GM04503 (cell line): ENCODE data around the gene EFR3B.
"Not testable (repeated sequence)": the region's sequence is repeated elsewhere in the genome, so short reads cannot be mapped to it uniquely, and the experiment has no call there.

Experiments
- DNase-seq: peaks from one replicate; pipeline ENCODE4 v3.0.0-alpha.2; 2012; ENCODE audit warnings: low read depth

The EFR3B gene

GRCh38 chr2:25105336-25106085, 63.6 kb downstream of the EFR3B start:
- DNase-seq, result peak; percentile 44

GRCh38 chr2:25109822-25110221, 67.9 kb downstream of the EFR3B start:
- DNase-seq, result no peak

- no peak for DNase-seq
Measured at GRCh38 chr2:25112113-25112512, 70.2 kb downstream of the EFR3B start.

DNA sequence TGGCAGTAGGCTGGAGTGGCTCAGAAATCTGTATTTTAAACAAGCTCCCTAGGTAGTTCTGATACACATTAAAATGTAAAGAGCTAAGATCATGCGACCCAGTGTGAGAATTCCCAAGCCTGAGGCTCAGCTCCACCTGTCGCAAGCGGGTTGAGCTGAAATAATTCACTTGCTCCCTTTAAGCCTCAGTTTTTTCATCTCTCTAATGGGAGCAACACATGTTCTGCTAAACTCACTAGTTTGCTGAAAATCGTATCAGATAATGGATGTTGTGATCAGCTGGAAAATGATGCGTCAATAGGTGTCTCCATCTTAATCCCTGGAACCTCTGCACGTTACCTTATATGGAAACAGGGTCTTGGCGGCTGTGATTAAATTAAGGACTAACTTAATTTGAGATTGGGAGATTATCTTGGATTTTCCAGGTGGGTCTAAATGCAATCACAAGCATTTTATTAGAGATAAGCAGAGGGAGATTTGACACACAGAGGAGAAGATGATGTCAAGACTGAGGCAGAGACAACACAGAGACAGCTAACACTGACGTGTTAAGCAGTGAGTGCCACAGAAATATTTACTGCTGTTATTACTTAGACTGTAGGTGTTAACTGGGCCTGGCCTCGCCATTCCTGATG, 73.5 kb downstream of the EFR3B start:
- no peak for DNase-seq

- DNase-seq, result no peak
Measured at GRCh38 chr2:25115902-25116301, 74.0 kb downstream of the EFR3B start.

GRCh38 chr2:25116956-25117355, 75.1 kb downstream of the EFR3B start:
- DNase-seq, result no peak

GRCh38 chr2:25119263-25119662, 77.4 kb downstream of the EFR3B start:
- no peak for DNase-seq

DNA sequence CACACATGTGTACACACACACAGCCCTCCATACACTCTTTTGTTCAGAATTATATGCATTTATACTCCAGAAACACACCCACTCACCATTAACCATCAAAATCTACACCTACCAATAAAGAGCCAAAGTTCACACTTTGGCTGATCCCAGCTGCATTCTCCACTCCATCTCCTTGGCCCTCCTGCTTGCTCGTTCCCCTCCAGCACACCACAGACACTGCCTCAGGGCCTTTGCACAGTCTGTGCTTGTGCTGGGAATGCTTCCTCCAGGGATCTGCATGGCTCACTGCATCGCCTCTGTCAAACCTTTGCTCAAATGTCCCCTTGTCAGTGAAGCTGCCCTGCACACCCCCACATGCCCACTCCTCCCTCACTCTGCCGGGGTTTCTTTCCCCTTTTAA, 80.5 kb downstream of the EFR3B start:
- no peak for DNase-seq

DNA sequence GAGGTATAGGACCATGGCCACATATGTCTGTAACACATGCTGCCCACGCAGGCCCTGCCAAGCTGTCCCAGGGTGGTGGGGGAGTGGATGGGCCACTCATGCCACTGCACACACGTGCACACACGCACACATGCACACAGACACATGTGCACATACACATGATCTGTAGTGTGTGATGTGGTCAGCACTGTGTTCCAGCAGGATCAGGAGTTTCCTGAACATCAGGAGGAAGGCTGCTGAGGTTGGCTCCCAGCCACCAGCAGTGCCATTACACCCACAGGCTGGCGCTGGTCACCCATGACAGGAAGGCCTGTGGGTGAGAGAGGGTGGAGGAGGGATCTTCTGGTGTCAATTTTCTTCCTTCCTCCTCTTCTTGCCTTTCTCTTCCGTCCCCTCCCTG, 81.8 kb downstream of the EFR3B start:
- DNase-seq, result no peak

- DNase-seq, result no peak
Measured at GRCh38 chr2:25125189-25125588, 83.3 kb downstream of the EFR3B start.

DNA sequence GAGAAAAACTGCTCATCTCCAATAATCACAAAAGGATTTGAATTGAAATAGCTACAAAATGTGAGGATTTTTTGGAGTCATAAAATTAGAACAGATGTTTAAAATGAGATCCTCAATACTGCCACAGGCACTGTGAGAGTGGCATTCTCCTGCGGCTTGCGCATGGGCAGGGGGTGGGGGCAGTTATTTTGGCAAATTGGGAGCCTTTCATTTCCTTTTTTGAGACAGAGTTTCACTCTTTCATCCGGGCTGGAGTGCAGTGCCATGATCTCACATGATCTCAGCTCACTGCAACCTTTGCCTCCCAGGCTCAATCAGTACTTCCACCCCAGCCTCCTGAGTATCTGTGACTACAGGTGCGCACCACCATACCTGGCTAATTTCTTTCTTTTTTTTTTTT, 84.1 kb downstream of the EFR3B start:
- DNase-seq, result no peak

GRCh38 chr2:25127071-25127470, 85.2 kb downstream of the EFR3B start:
- not testable (repeated sequence) for DNase-seq

DNA sequence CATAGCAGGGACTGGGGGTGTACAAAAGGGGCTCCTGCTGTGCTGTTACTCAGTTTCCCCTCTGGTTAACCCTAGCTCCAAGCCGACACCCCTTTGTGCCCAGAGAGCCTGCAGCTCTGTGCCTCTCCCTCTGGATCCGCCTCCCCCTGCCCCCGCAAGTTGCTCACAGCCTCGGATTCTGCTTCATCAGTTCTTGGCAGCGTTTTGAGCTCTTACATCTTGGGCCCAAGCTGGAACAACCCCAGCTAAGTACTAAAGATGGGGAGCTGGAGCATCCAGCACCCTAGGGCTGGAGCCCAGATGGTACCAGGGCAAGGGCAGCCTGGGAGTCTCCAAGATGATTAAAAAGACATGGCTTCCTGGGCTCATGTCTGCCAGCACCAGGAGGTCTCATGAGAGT, 85.8 kb downstream of the EFR3B start:
- no peak for DNase-seq

GRCh38 chr2:25129901-25130520, 88.1 kb downstream of the EFR3B start:
- no peak for DNase-seq

GRCh38 chr2:25131253-25131566, 89.3 kb downstream of the EFR3B start:
- DNase-seq, result no peak

GRCh38 chr2:25131567-25132298, 89.9 kb downstream of the EFR3B start:
- DNase-seq, result no peak

DNA sequence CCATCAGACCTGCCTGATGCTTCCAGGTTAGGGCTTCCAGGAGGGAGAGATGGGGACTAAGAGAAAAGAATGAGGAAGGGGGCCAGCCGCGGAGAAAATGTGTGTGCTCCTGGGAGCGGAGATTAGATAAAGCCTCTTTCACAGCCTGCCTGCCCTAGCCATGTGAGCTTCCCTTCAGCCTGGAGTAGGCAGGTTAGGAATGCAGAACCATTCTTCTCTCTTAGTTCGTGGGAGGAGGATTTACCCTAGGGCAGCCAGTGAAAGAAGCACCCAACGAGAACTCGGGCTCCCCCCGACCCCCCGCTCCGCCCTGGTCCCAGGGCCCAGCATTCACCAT, 90.4 kb downstream of the EFR3B start:
- no peak for DNase-seq

DNA sequence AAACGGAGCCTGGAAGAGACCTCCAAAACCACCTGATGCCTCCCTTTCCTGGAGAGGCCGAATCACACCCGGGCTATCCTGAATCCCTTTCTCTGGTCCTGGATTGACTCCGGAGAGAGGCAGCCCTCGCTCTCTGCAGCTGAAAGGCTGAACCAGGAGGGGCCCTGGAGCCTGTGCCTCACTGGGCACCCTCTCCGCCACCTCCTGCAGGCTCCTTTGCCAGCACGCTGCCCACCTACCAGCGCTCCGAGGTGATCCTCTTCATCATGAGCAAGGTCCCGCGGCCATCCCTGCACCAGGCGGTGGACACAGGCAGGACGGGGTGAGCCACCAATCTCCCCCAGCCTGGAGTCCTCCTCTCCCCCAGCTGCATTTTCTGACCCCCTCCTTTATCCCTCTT, 90.8 kb downstream of the EFR3B start:
- DNase-seq, result no peak

GRCh38 chr2:25140535-25140934, 98.7 kb downstream of the EFR3B start:
- not testable (repeated sequence) for DNase-seq

DNA sequence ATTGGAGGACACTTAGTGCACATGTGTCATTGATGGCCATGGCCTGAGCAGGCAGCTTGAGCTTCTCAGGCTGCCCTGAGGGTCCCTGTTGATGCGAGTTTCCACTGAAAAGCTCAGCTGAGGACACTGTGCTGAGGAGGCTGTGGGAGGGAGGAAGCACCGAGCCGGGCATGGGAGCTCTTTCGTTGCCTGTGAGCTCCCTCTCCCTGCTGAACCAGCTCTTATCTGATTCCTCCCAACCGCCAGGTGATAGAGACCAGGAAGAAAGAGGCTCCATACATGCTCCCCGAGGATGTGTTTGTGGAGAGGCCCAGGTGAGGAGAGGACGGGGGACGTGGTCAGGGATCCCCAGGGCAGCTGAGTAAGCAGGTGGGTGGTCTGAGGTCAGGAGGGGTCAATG, 99.2 kb downstream of the EFR3B start:
- no peak for DNase-seq

DNA sequence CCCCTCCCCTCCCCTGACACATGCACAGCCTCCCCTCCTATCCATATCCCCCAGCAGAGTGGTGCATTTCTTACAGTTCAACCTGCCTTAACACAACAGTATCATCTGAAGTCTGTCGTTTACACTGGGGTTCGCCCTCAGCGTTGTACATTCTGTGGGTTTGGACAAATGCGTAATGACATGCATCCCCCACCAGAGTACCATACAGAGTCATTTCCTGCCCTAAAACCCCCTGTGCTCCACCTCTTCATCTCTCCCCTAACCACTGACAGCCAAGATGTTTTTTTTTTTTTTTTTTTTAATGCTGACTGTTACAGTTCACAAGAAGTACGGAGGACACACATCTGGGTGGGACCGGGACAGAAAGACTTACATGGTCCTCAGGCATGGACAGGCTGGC, 103.9 kb downstream of the EFR3B start:
- no peak for DNase-seq

- DNase-seq, result no peak
Measured at GRCh38 chr2:25146896-25147295, 105.0 kb downstream of the EFR3B start.

DNA sequence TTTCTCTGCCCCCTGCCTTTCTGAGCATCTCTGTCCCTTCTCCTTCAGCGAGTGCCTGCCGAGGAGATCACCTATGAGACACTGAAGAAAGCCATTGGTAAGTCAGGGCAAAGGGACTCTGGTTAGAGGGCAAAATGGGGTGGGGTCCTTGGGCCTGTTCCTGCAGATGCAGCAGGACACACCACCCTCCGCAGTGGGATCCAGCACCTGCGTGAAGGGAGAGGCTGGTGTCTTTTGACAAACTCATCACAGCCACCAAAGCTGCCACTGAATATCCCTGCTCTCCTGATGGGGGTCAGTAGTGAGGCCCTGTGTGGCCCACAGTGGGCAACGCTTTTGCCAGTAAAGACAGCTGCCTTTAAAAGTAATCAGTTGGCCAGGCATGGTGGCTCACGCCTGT, 107.8 kb downstream of the EFR3B start:
- no peak for DNase-seq
